ENCODE results near the gene HSBP1.

Gene HSBP1

DNA sequence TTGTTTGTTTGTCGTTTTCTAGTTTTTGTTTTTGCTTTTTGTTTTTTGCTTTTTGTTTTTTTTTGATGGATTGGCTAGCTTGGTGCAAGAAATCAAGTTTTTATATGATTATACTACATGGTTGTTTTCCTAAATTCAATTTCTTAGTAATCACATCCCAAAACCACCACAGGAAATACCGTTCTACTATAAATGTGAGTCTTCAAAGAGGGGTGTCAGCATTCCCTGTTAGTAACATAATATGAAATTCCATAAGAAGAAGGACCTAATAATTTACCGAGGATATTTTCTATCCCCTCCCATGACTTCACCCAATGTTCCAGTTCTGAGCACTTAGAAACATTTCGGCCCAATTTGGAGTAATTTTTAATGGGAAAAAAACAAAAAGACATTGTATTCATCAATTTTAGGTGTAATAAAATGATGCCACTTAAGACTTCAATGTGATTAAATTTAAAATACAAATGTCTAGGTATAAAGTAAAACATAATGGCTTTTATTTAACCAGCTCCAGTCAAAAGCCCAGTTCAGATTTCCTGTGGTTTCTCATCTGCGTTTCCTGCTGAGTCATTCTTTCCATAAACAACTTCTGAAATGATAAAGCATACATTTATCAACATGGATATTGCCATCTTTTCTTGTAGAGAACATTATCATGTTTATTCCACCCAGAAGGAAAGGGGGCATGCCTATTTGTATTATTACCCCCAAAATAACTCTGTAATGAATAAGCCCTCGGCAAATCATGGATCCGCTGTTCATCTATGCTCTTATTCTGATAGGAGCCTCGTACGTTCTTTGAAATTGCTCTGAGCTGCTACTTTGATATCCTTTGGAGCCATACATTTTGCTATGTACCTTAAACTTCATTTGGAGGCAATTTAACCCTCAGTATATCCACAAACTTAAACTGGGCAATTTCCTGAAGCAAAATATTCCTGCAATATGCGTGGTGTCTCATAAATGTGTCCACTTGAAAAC is 28.1 kb downstream of the HSBP1 start:
- in situ Hi-C loops (cut with MboI; ENCODE audit: low sequenced_read_pairs): no loop called here

DNA sequence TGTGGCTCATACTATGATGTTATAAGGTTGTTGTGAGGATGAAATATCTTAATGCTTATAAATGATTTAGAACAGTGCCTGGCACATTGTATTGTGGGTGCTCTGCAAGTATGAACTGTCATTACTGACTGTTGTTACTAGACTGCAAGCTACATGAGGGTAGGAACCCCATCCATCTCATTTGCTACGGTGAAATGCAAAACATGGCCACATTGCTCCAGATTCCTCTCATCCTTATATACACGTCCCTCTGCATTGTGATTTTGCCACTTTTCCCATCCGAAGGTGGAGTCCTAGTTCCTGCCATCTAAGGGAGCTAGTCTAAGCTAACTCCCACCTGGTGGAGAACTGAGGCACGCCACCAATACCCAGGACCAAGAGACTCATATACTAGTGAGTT is 29.8 kb downstream of the HSBP1 start:
- in situ Hi-C loops (cut with MboI; ENCODE audit: low sequenced_read_pairs): no loop called here

DNA sequence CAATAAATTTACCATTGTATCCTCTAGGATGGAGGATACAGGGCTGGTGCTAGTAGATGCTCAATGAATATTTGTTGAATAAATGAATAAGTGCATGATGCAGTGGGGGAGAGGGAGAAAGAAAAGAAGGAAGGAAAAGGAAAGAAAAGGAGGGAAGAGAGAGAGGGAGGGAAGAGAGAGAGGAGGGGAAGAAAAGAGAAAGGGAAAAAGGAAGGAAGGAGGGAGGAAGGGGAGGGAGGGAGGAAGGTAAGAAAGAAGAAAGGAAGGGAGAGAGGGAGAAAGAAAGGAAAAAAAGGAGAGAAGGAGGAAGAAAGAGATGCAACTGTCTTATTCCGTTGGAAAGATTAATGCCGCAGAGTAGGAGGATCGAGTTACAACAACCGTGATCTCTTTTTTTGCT is 30.4 kb downstream of the HSBP1 start:
- in situ Hi-C loops (cut with MboI; ENCODE audit: low sequenced_read_pairs): no loop called here

DNA sequence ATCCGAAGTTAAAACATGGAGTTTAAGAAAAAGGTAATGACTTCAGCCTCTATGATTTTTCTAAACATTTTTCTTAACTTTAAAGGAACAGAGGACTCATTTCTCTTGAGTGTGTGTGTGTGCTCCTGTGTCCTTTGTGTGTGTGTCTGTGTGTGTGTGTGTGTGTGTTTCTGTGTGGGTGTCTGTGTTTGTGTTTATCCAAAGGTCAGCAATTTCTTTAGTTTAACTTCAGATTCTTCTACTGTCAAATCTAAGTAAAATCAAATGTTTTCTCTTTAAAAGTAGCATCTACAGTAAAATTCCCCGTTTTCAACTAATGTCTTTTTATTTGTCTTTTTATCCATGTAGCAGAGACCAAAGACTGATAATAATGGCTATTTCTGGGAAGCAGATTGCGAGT is 31.8 kb downstream of the HSBP1 start:
- in situ Hi-C loops (cut with MboI; ENCODE audit: low sequenced_read_pairs): no loop called here

DNA sequence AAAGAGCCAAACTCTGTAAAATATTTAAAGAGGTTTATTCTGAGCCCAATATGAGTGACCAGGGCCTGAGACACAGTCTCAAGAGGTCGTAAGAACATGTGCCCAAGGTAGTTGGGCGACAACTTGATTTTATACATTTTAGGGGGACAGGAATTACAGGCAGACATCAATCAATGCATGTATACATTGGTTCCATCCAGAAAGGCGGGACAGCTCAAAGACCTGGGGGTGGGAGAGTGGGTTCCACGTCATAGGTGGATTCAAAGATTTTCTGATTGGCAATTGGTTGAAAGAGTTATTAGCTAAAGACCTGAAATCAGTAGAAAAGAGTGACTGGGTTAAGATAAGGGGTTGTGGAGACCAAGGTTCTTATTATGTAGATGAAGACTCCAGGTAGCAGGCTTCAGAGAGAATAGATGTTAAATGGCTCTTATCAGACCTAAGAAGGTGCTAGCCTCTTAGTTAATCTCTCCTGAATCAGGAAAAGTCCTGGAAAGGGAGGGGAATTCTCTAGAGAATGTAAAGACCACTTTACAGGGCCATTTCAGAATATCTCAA is 32.4 kb downstream of the HSBP1 start:
- in situ Hi-C loops (cut with MboI; ENCODE audit: low sequenced_read_pairs): no loop called here

- in situ Hi-C loops (cut with MboI; ENCODE audit: low sequenced_read_pairs): no loop called here
Measured at GRCh38 chr16:83842291-83842690, 34.5 kb downstream of the HSBP1 start.

- in situ Hi-C loops (cut with MboI; ENCODE audit: low sequenced_read_pairs): no loop called here
Measured at GRCh38 chr16:83842756-83843507, 35.2 kb downstream of the HSBP1 start.

- in situ Hi-C loops (cut with MboI; ENCODE audit: low sequenced_read_pairs): no loop called here
Measured at GRCh38 chr16:83843657-83844056, 35.9 kb downstream of the HSBP1 start.

GRCh38 chr16:83845263-83845662 is 37.5 kb downstream of the HSBP1 start:
- in situ Hi-C loops (cut with MboI; ENCODE audit: low sequenced_read_pairs): no loop called here

DNA sequence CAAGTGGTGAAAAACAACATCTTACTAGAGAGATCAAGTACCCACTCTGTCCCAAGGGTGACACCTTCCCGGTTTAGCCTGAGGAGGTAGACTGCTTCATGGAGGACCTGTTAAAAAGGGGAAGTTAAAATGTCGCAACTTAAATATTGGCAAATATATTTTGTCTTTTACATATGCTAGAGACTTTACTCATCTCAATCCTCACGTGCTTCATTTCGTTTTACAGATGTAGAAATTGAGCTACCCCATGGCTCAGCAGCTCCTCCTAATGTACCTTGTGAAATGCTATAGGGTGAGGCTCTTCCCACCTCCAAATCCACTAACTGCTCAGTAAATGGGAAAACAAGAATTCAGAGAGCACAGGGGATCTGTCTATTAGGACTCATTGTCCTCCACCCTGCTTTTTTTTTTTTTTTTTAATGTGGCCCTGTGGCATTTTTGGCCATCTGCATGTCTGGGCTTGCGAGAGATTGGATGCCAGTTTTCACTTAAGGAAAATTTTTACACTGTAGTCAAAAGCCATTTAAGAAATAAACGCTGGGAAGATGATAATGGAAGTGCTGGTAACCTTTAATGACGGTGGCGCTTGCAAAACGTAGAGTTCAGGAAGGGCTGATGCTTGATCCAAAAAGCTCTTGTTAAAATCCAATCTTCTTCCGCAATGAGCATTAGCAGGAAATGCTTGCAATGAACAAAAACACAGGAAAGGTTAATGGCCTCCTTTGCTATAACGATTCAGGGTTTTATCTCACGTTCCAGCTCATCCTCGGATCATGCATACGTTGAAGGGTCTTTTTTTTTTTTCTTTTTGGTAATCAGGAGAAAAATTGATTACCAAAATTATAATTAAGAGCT is 39.8 kb downstream of the HSBP1 start:
- in situ Hi-C loops (cut with MboI; ENCODE audit: low sequenced_read_pairs): no loop called here

- in situ Hi-C loops (cut with MboI; ENCODE audit: low sequenced_read_pairs): no loop called here
Measured at GRCh38 chr16:83849421-83849820, 41.6 kb downstream of the HSBP1 start.

DNA sequence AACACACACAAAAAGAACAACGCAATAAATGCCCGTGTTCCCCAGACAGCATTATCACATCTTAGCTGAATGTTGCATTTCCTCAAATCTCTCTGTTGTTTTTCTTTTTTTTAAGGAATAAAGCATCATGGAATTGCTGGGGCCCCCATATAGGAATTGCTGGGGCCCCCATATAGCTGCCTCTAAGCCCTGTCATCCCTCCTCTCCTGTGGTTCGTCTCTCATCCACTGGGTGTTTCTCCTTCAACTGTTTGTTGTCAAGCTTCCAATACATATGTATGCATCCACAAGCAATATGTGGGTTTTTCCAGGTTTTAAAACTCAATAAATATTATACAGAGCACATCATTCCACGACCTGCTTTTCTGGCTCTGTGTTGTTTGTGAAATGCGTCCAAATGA is 43.2 kb downstream of the HSBP1 start:
- in situ Hi-C loops (cut with MboI; ENCODE audit: low sequenced_read_pairs): no loop called here

DNA sequence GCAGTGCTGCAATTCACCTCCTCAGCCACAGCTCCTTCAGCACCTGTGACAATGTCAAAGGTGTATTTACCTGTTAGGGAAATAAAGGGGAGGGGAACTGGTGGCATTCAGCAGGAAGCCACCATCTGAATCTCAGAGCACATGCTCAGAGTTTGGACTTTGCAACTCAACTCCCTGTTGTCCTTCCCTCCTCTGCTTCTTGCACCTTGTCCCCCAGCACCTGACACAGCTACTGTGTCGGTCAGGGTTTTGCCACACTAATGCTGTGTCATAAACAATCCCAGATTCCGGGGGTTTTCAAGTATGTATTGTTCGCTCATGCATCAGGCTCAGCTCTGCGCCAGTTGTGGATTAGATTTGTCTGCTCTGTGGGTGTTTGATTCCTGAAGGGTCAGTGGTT is 43.7 kb downstream of the HSBP1 start:
- in situ Hi-C loops (cut with MboI; ENCODE audit: low sequenced_read_pairs): no loop called here

DNA sequence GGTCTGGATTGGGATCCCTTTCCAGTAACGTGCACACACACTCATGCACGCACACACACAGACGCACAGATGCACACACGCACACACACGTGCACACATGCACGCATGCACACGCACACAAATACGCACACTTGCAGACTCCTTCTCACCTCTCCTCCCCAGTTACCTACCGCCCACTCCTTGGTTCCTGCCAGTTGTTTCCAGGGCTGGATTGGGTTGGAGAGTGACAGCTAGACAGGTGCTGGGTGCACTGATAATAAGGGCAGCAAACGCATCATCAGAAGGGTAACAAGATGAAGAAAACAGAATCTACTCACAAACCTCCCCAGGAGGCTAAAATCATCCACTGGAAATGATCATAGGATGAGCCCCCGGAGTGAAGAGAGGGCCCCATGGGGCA is 45.0 kb downstream of the HSBP1 start:
- in situ Hi-C loops (cut with MboI; ENCODE audit: low sequenced_read_pairs): no loop called here

- in situ Hi-C loops (cut with MboI; ENCODE audit: low sequenced_read_pairs): no loop called here
Measured at GRCh38 chr16:83853834-83854233, 46.1 kb downstream of the HSBP1 start.

- in situ Hi-C loops (cut with MboI; ENCODE audit: low sequenced_read_pairs): no loop called here
Measured at GRCh38 chr16:83854420-83854819, 46.6 kb downstream of the HSBP1 start.

DNA sequence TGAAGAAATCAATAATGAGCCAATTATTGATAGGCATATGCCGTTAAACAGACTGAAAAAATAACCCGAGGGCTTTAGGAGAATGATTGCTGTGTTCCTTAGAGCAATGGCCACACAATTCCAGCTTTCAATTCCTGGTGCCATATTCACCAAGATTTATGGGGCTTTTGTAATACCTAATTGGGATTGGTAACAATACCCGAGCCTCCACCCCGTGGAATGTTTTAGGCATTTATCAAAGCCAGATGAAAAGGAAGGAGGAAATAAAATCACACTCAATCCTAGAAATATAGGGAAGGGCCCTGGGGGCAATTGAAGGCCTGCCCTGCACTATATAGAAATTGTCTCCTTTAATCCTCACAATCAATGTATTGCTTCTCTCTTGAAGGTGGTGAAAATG is 49.0 kb downstream of the HSBP1 start:
- in situ Hi-C loops (cut with MboI; ENCODE audit: low sequenced_read_pairs): no loop called here

GRCh38 chr16:83859265-83859664 is 51.5 kb downstream of the HSBP1 start:
- in situ Hi-C loops (cut with MboI; ENCODE audit: low sequenced_read_pairs): no loop called here

- in situ Hi-C loops (cut with MboI; ENCODE audit: low sequenced_read_pairs): no loop called here
Measured at GRCh38 chr16:83862661-83863060, 54.9 kb downstream of the HSBP1 start.

- in situ Hi-C loops (cut with MboI; ENCODE audit: low sequenced_read_pairs): no loop called here
Measured at GRCh38 chr16:83863682-83864081, 55.9 kb downstream of the HSBP1 start.

Data from HL-60/S4 treated with retinoic acid at 250 ng/mL for 4 days and 3 days (cell line).